Naive thymus-derived CD4-positive, alpha-beta T cell (primary cell): ENCODE data around the gene MRPS6. TPM values are rescaled to one million over a fixed set of nuclear protein-coding genes. Genes with fewer than 3 reads are reported as not detected.
A peak's percentile ranks its signal among the peaks of the same experiment; 100 is the strongest.

ENCODE experiments used
- ATAC-seq: fragments of 150-1000 bp; cut with Tn5 transposase; 2 replicates; pipeline ENCODE4 v1.10.0; 2021; ENCODE audit warnings: mild to moderate bottlenecking, moderate library complexity
- CTCF ChIA-PET: fragments of 350-600 bp; sonication (Branson Sonifier 250); formaldehyde crosslinking; loops from one replicate; lab custom pipeline; 2021; ENCODE audit warnings: antibody characterized with exemption; lab: Charles Lee
- POLR2A ChIA-PET: fragments of 350-600 bp; sonication (Branson Sonifier 250); formaldehyde crosslinking; loops from one replicate; lab custom pipeline; 2021; ENCODE audit warnings: antibody characterized with exemption, inconsistent platforms; lab: Charles Lee
- DNase-seq, 9 donors: peaks; one replicate each; pipeline versions ENCODE4 v3.0.0 to v3.0.0-alpha.2; 2020 to 2022; ENCODE audit warnings: mixed read lengths in 1 of 9
- H3K27ac ChIP-seq: one replicate; pipeline ENCODE4 v1.7.0; 2013; ENCODE audit warnings: mild to moderate bottlenecking, low read depth, low read length, moderate library complexity
- H3K27me3 ChIP-seq, 2 donors: one replicate each; pipeline ENCODE4 v1.7.0; 2013; ENCODE audit warnings: low read length in 2 of 2, mild to moderate bottlenecking in 2 of 2, moderate library complexity in 2 of 2; ENCODE audit not compliant: control insufficient read depth in 2 of 2, insufficient read depth in 2 of 2
- H3K36me3 ChIP-seq, 3 experiments: 1 replicate in 2 of 3; 2 replicates in 1 of 3; pipeline ENCODE4 v1.7.0; 2013; ENCODE audit warnings: low read length in 3 of 3, mild to moderate bottlenecking in 3 of 3, moderate library complexity in 1 of 3; ENCODE audit not compliant: insufficient read depth in 3 of 3, control insufficient read depth in 2 of 3
- H3K4me1 ChIP-seq, 2 donors: one replicate each; pipeline ENCODE4 v1.7.0; 2013; ENCODE audit warnings: low read length in 2 of 2, mild to moderate bottlenecking in 2 of 2, moderate library complexity in 1 of 2; ENCODE audit not compliant: control insufficient read depth in 2 of 2, insufficient read depth in 2 of 2
- H3K4me3 ChIP-seq: 2 replicates; pipeline ENCODE4 v1.7.0; 2013; ENCODE audit warnings: mild to moderate bottlenecking, low read length
- H3K9me3 ChIP-seq, 3 experiments: 1 replicate in 2 of 3; 2 replicates in 1 of 3; pipeline ENCODE4 v1.7.0; 2013; ENCODE audit warnings: low read length in 3 of 3; ENCODE audit not compliant: control insufficient read depth in 2 of 3
- H3K27ac Mint-ChIP-seq, 9 donors: one replicate each; pipeline ENCODE4 v1.8.0; 2020 to 2022; ENCODE audit warnings: mixed read lengths in 9 of 9, mild to moderate bottlenecking in 8 of 9, moderate library complexity in 5 of 9, inconsistent platforms in 2 of 9
- H3K27me3 Mint-ChIP-seq, 5 donors: one replicate each; pipeline ENCODE4 v1.8.0; 2021 to 2022; ENCODE audit warnings: mixed read lengths in 5 of 5, mild to moderate bottlenecking in 1 of 5
- H3K36me3 Mint-ChIP-seq, 5 donors: one replicate each; pipeline ENCODE4 v1.8.0; 2020 to 2022; ENCODE audit warnings: mixed read lengths in 5 of 5, mild to moderate bottlenecking in 3 of 5, inconsistent platforms in 1 of 5
- H3K4me1 Mint-ChIP-seq, 7 donors: one replicate each; pipeline ENCODE4 v1.8.0; 2020 to 2022; ENCODE audit warnings: mixed read lengths in 7 of 7, mild to moderate bottlenecking in 3 of 7, inconsistent platforms in 1 of 7
- H3K4me3 Mint-ChIP-seq, 10 donors: one replicate each; pipeline ENCODE4 v1.8.0; 2020 to 2022; ENCODE audit warnings: mild to moderate bottlenecking in 10 of 10, mixed read lengths in 10 of 10, moderate library complexity in 6 of 10, inconsistent platforms in 2 of 10
- H3K9me3 Mint-ChIP-seq, 11 donors: one replicate each; pipeline ENCODE4 v1.8.0; 2020 to 2022; ENCODE audit warnings: mixed read lengths in 11 of 11, mild to moderate bottlenecking in 4 of 11, inconsistent platforms in 1 of 11, moderate library complexity in 1 of 11
- intact Hi-C, 2 donors: fragments of 100-400 bp; cut with micrococcal nuclease; formaldehyde crosslinking; loops; one replicate each; pipeline ENCODE4 v1.15.1; 2023
- polyA plus RNA-seq, 2 donors: library from polyadenylated mRNA; unstranded; fragments of 300-500 nt; fragmentation: Illumina TruSeq; gene quantifications; one replicate each; pipeline ENCODE4 v1.2.3, GENCODE V29; 2021
- total RNA-seq, 6 experiments: library from RNA in 5 of 6; stranded (reverse) in 5 of 6; gene quantifications; 1 replicate in 5 of 6; 2 replicates in 1 of 6; pipeline ENCODE4 v1.2.3 and lab custom pipeline; 2021 to 2026

The MRPS6 gene
- total and polyA plus RNA-seq, 7 experiments from 2014 or later: 25.5 to 193 (median 92.5) TPM

- no peak for ATAC-seq
- H3K9me3 ChIP-seq: no peaks in the 10 kb centered on the region
- no peak overlapping the region for H3K27ac ChIP-seq
- Mint-ChIP-seq H3K9me3 (peaks cover 0 to 13% (median 0%) of the 10 kb centered on the region in 11 donors), H3K36me3 (peaks cover 0 to 14% (median 0%) of the 10 kb centered on the region in 5 donors), H3K4me1 (peaks cover 0 to 6% (median 0%) of the 10 kb centered on the region in 7 donors), H3K4me3 (no peak overlapping the region), H3K27me3 (peaks cover 0 to 10% (median 0%) of the 10 kb centered on the region in 5 donors), H3K27ac (no peak overlapping the region)
- no peaks in the 10 kb centered on the region for H3K36me3 ChIP-seq
- no peak overlapping the region for H3K4me3 ChIP-seq
- intact Hi-C loops: no loop called here
- CTCF ChIA-PET: no interaction called here
- no peaks in the 10 kb centered on the region for H3K27me3 ChIP-seq
- H3K4me1 ChIP-seq: no peaks in the 10 kb centered on the region
- POLR2A ChIA-PET: interaction anchor here (0.7 kb wide), 1 partner anchor 114 kb away, joined by 3 read pairs; no protein-coding TSS in a partner anchor
- no peak for DNase-seq
Measured at GRCh38 chr21:34061983-34062382, 11.4 kb upstream of the MRPS6 start.

- Mint-ChIP-seq H3K27me3 (peaks cover 0 to 17% (median 0%) of the 10 kb centered on the region in 5 donors), H3K4me1 (peaks cover 0 to 4% (median 0%) of the 10 kb centered on the region in 7 donors), H3K4me3 (no peak overlapping the region), H3K36me3 (peaks cover 0 to 14% (median 0%) of the 10 kb centered on the region in 5 donors), H3K27ac (peak overlapping the region in 1 of 9 donors; percentile 51), H3K9me3 (peaks cover 0 to 11% (median 0%) of the 10 kb centered on the region in 11 donors)
- H3K4me1 ChIP-seq: no peaks in the 10 kb centered on the region
- ATAC-seq (no peak), DNase-seq (no peak)
- CTCF ChIA-PET: interaction anchor here (0.7 kb wide), 1 partner anchor 46 kb away, joined by 3 read pairs; no protein-coding TSS in a partner anchor
- POLR2A ChIA-PET: no interaction called here
- no peak overlapping the region for H3K27ac ChIP-seq
- no peaks in the 10 kb centered on the region for H3K9me3 ChIP-seq
- H3K4me3 ChIP-seq: no peak overlapping the region
- intact Hi-C loops: no loop called here
- no peaks in the 10 kb centered on the region for H3K27me3 ChIP-seq
- no peaks in the 10 kb centered on the region for H3K36me3 ChIP-seq
Measured at GRCh38 chr21:34065027-34065426, 8.4 kb upstream of the MRPS6 start.

DNA sequence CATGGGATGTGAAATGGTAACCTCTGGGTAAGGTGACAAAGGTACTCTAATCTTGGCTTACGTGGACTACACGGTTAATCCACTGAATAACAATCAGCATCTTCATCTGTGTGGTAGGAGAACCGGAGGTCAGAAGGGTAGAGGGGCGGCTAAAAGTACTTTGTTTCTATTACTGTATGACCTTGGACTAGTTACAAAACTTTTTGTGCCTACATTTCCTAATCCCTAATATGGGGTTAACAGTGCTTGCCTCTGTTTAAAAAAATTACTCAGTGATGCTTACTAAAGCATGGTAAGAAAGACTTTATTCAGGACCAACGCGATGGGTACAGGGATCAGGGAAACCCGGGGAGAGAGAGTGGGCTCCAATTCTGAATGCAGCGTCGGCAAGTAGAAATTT lies 1.7 kb upstream of the MRPS6 start:
- ChIA-PET POLR2A (interaction anchor here (1.5 kb wide), 1 partner anchor 124 kb away, joined by 7 read pairs; no protein-coding TSS in a partner anchor), CTCF (interaction anchor here (3.3 kb wide), 1 partner anchor 123 kb away, joined by 16 read pairs; no protein-coding TSS in a partner anchor)
- Histone ChIP-seq H3K9me3 (no peaks in the 10 kb centered on the region), H3K4me3 (no peak overlapping the region), H3K27ac (no peak overlapping the region), H3K27me3 (no peaks in the 10 kb centered on the region), H3K36me3 (peaks cover 0 to 2% (median 0%) of the 10 kb centered on the region in 3 experiments), H3K4me1 (peaks cover 21% of the 10 kb centered on the region in 2 donors)
- H3K27ac Mint-ChIP-seq: peak overlapping the region; percentile 41 to 95 (median 88)
- peaks cover 0 to 19% (median 4%) of the 10 kb centered on the region in 5 donors for H3K36me3 Mint-ChIP-seq
- H3K4me3 Mint-ChIP-seq: peak overlapping the region; percentile 81 to 98 (median 88)
- DNase-seq (no peak), ATAC-seq (no peak)
- intact Hi-C loops: loop anchor here (2.0 to 5.0 kb wide), 3 partner anchors 39 to 429 kb away; partner anchors contain the start of gene ITSN1 (in 1 of the 2)
- H3K9me3 Mint-ChIP-seq: no peaks in the 10 kb centered on the region
- H3K4me1 Mint-ChIP-seq: peaks cover 9 to 38% (median 32%) of the 10 kb centered on the region in 7 donors
- H3K27me3 Mint-ChIP-seq: peaks cover 0 to 7% (median 0%) of the 10 kb centered on the region in 5 donors

- intact Hi-C loops: loop anchor here (1.0 to 5.0 kb wide), 6 partner anchors 40 to 430 kb away; partner anchors contain the start of gene ITSN1 (in 1 of the 2)
- peaks cover 0 to 25% (median 4%) of the 10 kb centered on the region in 5 donors for H3K36me3 Mint-ChIP-seq
- no peaks in the 10 kb centered on the region for H3K9me3 ChIP-seq
- no peaks in the 10 kb centered on the region for H3K9me3 Mint-ChIP-seq
- ChIA-PET POLR2A (interaction anchor here (0.7 to 6.3 kb wide), 8 partner anchors 9 to 149 kb away, joined by 3 to 58 read pairs (median 8); no protein-coding TSS in a partner anchor), CTCF (interaction anchor here (0.8 to 3.3 kb wide), 4 partner anchors 20 to 148 kb away, joined by 3 to 16 read pairs (median 7); no protein-coding TSS in a partner anchor)
- peaks cover 0 to 7% (median 0%) of the 10 kb centered on the region in 5 donors for H3K27me3 Mint-ChIP-seq
- H3K27ac ChIP-seq: peak overlapping the region; percentile 66
- peak overlapping the region; percentile 41 to 95 (median 88) for H3K27ac Mint-ChIP-seq
- H3K4me3 ChIP-seq: peak overlapping the region; percentile 13
- H3K27me3 ChIP-seq: no peaks in the 10 kb centered on the region
- peaks cover 27 to 28% of the 10 kb centered on the region in 2 donors for H3K4me1 ChIP-seq
- peaks cover 9 to 45% (median 39%) of the 10 kb centered on the region in 7 donors for H3K4me1 Mint-ChIP-seq
- peak in 4 of 9 donors; percentile 10 to 25 (median 12) for DNase-seq
- peak overlapping the region; percentile 81 to 98 (median 88) for H3K4me3 Mint-ChIP-seq
- H3K36me3 ChIP-seq: peaks cover 0 to 2% (median 0%) of the 10 kb centered on the region in 3 experiments
- no peak for ATAC-seq
Measured at GRCh38 chr21:34072145-34073031, 990 bp upstream of the MRPS6 start.

GRCh38 chr21:34073749-34074282 lies 438 bp downstream of the MRPS6 start:
- H3K4me3 ChIP-seq: peak overlapping the region; percentile 72
- intact Hi-C loops: loop anchor here (1.0 to 5.0 kb wide), 8 partner anchors 17 to 431 kb away; partner anchors contain the start of gene ITSN1 (in 1 of the 2)

More at GRCh38 chr21:34073749-34074282, 438 bp downstream of the MRPS6 start:
- no peaks in the 10 kb centered on the region for H3K27me3 ChIP-seq
- Mint-ChIP-seq H3K27me3 (peaks cover 0 to 7% (median 0%) of the 10 kb centered on the region in 5 donors), H3K36me3 (peaks cover 0 to 33% (median 4%) of the 10 kb centered on the region in 5 donors), H3K4me1 (peaks cover 9 to 60% (median 52%) of the 10 kb centered on the region in 7 donors), H3K27ac (peak overlapping the region; percentile 89 to 95 (median 92)), H3K4me3 (peak overlapping the region; percentile 88 to 98 (median 96)), H3K9me3 (no peaks in the 10 kb centered on the region)
- H3K4me1 ChIP-seq: peaks cover 36 to 39% of the 10 kb centered on the region in 2 donors
- POLR2A ChIA-PET: interaction anchor here (0.7 to 6.3 kb wide), 18 partner anchors 10 to 150 kb away, joined by 3 to 58 read pairs (median 4); no protein-coding TSS in a partner anchor
- DNase-seq: peak in 4 of 9 donors; percentile 21 to 71 (median 36)
- CTCF ChIA-PET: interaction anchor here (0.7 to 3.3 kb wide), 4 partner anchors 56 to 150 kb away, joined by 3 to 16 read pairs (median 8); no protein-coding TSS in a partner anchor
- ATAC-seq: peak; percentile 76
- no peaks in the 10 kb centered on the region for H3K9me3 ChIP-seq
- peak overlapping the region; percentile 82 for H3K27ac ChIP-seq
- peaks cover 0 to 2% (median 0%) of the 10 kb centered on the region in 3 experiments for H3K36me3 ChIP-seq
